Vagina (tissue), 2 donors: ENCODE measurements around the gene HOXB5. TPM values are rescaled to one million over a fixed set of nuclear protein-coding genes. Genes with fewer than 3 reads are reported as not detected.

ENCODE experiments used
- DNase-seq, 2 donors: peaks; one replicate each; pipeline ENCODE4 v3.0.0-alpha.2; 2017; ENCODE audit errors: extremely low spot score in 2 of 2
- H3K27ac ChIP-seq: fragments of 200-600 bp; sonication (generic); one replicate; pipeline ENCODE4 v1.5.1; 2019
- H3K27me3 ChIP-seq: fragments of 200-600 bp; sonication (generic); one replicate; pipeline ENCODE4 v1.5.1; 2019
- H3K36me3 ChIP-seq, 2 donors: fragments of 200-600 bp; sonication (generic); one replicate each; pipeline ENCODE4 v1.5.1; 2017 to 2019
- H3K4me1 ChIP-seq: fragments of 200-600 bp; sonication (generic); one replicate; pipeline ENCODE4 v1.5.1; 2019
- H3K4me3 ChIP-seq, 2 donors: fragments of 200-600 bp; sonication (generic); 1 replicate in 1 of 2; 2 replicates in 1 of 2; pipeline ENCODE4 v1.5.1; 2016 to 2019
- H3K9me3 ChIP-seq: fragments of 200-600 bp; sonication (generic); one replicate; pipeline ENCODE4 v1.5.1; 2019
- POLR2A ChIP-seq, 2 donors: fragments of 450-650 bp; IDR thresholded peaks; one replicate each; pipeline ENCODE4 v1.6.1; 2017; ENCODE audit warnings: antibody characterized with exemption in 2 of 2, mild to moderate bottlenecking in 2 of 2, moderate library complexity in 2 of 2
- POLR2AphosphoS5 ChIP-seq, 2 donors: sonication (generic); formaldehyde crosslinking; IDR thresholded peaks; one replicate each; pipeline ENCODE4 v1.9.0; 2017; ENCODE audit warnings: antibody characterized with exemption in 2 of 2, mild to moderate bottlenecking in 2 of 2, low read depth in 1 of 2; ENCODE audit not compliant: insufficient read depth in 1 of 2
- intact Hi-C: fragments of 100-400 bp; cut with DNase I; formaldehyde crosslinking; loops from one replicate; pipeline ENCODE4 v1.15.1; 2023
- total RNA-seq: library from RNA; depleted of rRNA; stranded (reverse); fragments of >200 nt; gene quantifications from one replicate; pipeline ENCODE4 v1.2.3, GENCODE V29; 2016
- TF ChIP-seq, protein P1 (sequence below), 3 experiments: fragments of 450-650 bp in 2 of 3; fragments of 200-600 bp in 1 of 3; sonication (generic) in 1 of 3; IDR thresholded peaks; one replicate each; pipeline ENCODE4 v1.5.1; 2017 to 2019; ENCODE audit warnings: antibody characterized with exemption in 3 of 3, mild to moderate bottlenecking in 2 of 3, moderate library complexity in 2 of 3

HOXB5 gene
- total RNA-seq, 1 donor from 2014 or later = 0.74 TPM

DNA sequence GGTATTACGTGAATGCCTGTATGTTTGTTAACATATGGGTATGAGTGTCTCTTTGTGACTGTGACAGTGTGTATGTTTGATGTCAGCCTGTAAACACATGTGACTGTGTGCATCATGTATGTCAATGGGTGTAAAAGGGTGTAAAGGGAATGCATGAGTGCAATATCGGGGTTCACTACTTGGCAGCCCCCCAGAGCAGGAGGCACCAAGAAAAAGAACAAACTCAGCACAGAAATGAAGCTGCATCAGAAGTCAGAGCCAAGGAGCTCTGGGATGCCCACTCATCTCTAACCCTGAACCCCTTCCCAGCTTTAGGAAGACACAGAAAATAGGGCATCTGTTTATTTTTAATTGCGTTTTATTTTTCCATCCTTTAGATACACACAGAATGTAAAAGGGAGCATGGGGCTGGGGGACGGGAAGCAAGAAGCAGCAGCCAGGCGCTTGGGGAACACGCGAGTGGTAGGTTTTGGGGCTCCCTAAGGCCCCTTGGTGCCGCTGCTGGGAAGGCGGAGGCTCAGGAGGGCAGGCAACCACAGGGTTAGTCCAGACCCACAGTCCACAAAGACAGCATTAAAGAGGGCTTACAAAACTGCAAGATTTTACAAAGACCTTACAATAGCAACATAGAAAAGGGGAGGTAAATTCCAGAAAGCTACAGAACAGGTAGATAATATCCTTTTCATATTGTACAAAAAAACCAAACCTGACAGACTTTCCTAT is 13.5 kb upstream of the HOXB5 start:
- no peak for DNase-seq
- H3K4me3 ChIP-seq = no peak overlapping the region
- H3K4me1 ChIP-seq = peaks cover 27% of the 10 kb centered on the region
- no peak overlapping the region for H3K27ac ChIP-seq
- no peaks in the 10 kb centered on the region for H3K27me3 ChIP-seq
- no peak for TF ChIP-seq POLR2AphosphoS5 (IDR thresholded peaks at IDR 0.05; ENCODE audit: insufficient read depth in 1 of 2, low read depth in 1 of 2)
- TF ChIP-seq, protein P1, sequence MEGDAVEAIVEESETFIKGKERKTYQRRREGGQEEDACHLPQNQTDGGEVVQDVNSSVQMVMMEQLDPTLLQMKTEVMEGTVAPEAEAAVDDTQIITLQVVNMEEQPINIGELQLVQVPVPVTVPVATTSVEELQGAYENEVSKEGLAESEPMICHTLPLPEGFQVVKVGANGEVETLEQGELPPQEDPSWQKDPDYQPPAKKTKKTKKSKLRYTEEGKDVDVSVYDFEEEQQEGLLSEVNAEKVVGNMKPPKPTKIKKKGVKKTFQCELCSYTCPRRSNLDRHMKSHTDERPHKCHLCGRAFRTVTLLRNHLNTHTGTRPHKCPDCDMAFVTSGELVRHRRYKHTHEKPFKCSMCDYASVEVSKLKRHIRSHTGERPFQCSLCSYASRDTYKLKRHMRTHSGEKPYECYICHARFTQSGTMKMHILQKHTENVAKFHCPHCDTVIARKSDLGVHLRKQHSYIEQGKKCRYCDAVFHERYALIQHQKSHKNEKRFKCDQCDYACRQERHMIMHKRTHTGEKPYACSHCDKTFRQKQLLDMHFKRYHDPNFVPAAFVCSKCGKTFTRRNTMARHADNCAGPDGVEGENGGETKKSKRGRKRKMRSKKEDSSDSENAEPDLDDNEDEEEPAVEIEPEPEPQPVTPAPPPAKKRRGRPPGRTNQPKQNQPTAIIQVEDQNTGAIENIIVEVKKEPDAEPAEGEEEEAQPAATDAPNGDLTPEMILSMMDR (IDR thresholded peaks at IDR 0.05) = no peak
- no peak for TF ChIP-seq POLR2A (IDR thresholded peaks at IDR 0.05)
- intact Hi-C loops = no loop called here
- H3K9me3 ChIP-seq = no peaks in the 10 kb centered on the region
- no peaks in the 10 kb centered on the region for H3K36me3 ChIP-seq

GRCh38 chr17:48605991-48606891 is 12.7 kb upstream of the HOXB5 start:
- no peak overlapping the region for H3K27ac ChIP-seq
- DNase-seq = no peak
- no peaks in the 10 kb centered on the region for H3K27me3 ChIP-seq

GRCh38 chr17:48605409-48605919 is 11.9 kb upstream of the HOXB5 start:
- peak overlapping the region in 1 of 2 donors; percentile 39 for H3K4me3 ChIP-seq
- TF ChIP-seq POLR2A (IDR thresholded peaks at IDR 0.05) (no peak), POLR2AphosphoS5 (IDR thresholded peaks at IDR 0.05; ENCODE audit: insufficient read depth in 1 of 2, low read depth in 1 of 2) (no peak)
- TF ChIP-seq, protein P1 (IDR thresholded peaks at IDR 0.05) = no peak
- no peak for DNase-seq
- no peaks in the 10 kb centered on the region for H3K36me3 ChIP-seq
- H3K27me3 ChIP-seq = no peaks in the 10 kb centered on the region
- no peak overlapping the region for H3K27ac ChIP-seq
- no peaks in the 10 kb centered on the region for H3K9me3 ChIP-seq
- H3K4me1 ChIP-seq = peaks cover 18% of the 10 kb centered on the region
- intact Hi-C loops = no loop called here

More at GRCh38 chr17:48605991-48606891, 12.7 kb upstream of the HOXB5 start:
- TF ChIP-seq, protein P1 (IDR thresholded peaks at IDR 0.05) = no peak
- no peak for TF ChIP-seq POLR2A (IDR thresholded peaks at IDR 0.05)
- no peak for TF ChIP-seq POLR2AphosphoS5 (IDR thresholded peaks at IDR 0.05; ENCODE audit: insufficient read depth in 1 of 2, low read depth in 1 of 2)
- intact Hi-C loops = no loop called here
- H3K4me3 ChIP-seq = no peak overlapping the region
- H3K36me3 ChIP-seq = no peaks in the 10 kb centered on the region
- H3K4me1 ChIP-seq = peaks cover 26% of the 10 kb centered on the region
- no peaks in the 10 kb centered on the region for H3K9me3 ChIP-seq

GRCh38 chr17:48604770-48605329 is 11.3 kb upstream of the HOXB5 start, which contains the start of gene HOXB6:
TSS of gene HOXB6 (minus strand) at chr17:48604986. CDS start at chr17:48598150, 6,836 bp downstream.
- intact Hi-C loops = no loop called here
- Histone ChIP-seq H3K4me3 (peak within 1 kb of the TSS; percentile 39 to 41), H3K9me3 (no peaks in the 10 kb centered on the region), H3K36me3 (no peaks in the 10 kb centered on the region), H3K4me1 (peaks cover 13% of the 10 kb centered on the region), H3K27ac (peak within 1 kb of the TSS; percentile 67), H3K27me3 (no peaks in the 10 kb centered on the region)
- TF ChIP-seq POLR2A (IDR thresholded peaks at IDR 0.05) = no peak
- TF ChIP-seq, protein P1 (IDR thresholded peaks at IDR 0.05) = no peak
- TF ChIP-seq POLR2AphosphoS5 (IDR thresholded peaks at IDR 0.05; ENCODE audit: insufficient read depth in 1 of 2, low read depth in 1 of 2) = no peak
- DNase-seq = no peak
